CD4-positive, CD25-positive, alpha-beta regulatory T cell (primary cell): ENCODE results near the gene TBC1D22A. TPM values are rescaled to one million over a fixed set of nuclear protein-coding genes. Genes with fewer than 3 reads are reported as not detected.
A peak's percentile ranks its signal among the peaks of the same experiment; 100 is the strongest.

ENCODE experiments used
- ATAC-seq, 2 donors: fragments of 150-1000 bp; cut with Tn5 transposase; one replicate each; pipeline ENCODE4 v1.10.0; 2021; ENCODE audit warnings: low read depth in 2 of 2, moderate number of reproducible peaks in 2 of 2, moderate library complexity in 1 of 2
- DNase-seq, 3 donors: peaks; one replicate each; pipeline versions ENCODE4 v3.0.0 to v3.0.0-alpha.2; 2012 to 2022; ENCODE audit warnings: mixed read lengths in 1 of 3
- H3K27ac ChIP-seq: one replicate; pipeline ENCODE4 v1.7.0; 2013; ENCODE audit warnings: mild to moderate bottlenecking, low read length; ENCODE audit not compliant: insufficient read depth, poor library complexity, severe bottlenecking
- H3K27me3 ChIP-seq: one replicate; pipeline ENCODE4 v1.7.0; 2013; ENCODE audit warnings: low read length; ENCODE audit not compliant: control insufficient read depth, insufficient read depth
- H3K36me3 ChIP-seq: one replicate; pipeline ENCODE4 v1.7.0; 2013; ENCODE audit warnings: mild to moderate bottlenecking, low read length, moderate library complexity; ENCODE audit not compliant: control insufficient read depth, insufficient read depth
- H3K4me1 ChIP-seq: 2 replicates; pipeline ENCODE4 v1.7.0; 2013; ENCODE audit warnings: mild to moderate bottlenecking, low read length; ENCODE audit not compliant: insufficient read depth, control insufficient read depth, poor library complexity, severe bottlenecking
- H3K4me3 ChIP-seq: one replicate; pipeline ENCODE4 v1.7.0; 2013; ENCODE audit warnings: low read depth, mild to moderate bottlenecking, low read length, moderate library complexity
- H3K9me3 ChIP-seq, 2 experiments: 1 replicate in 1 of 2; 2 replicates in 1 of 2; pipeline ENCODE4 v1.7.0; 2013; ENCODE audit warnings: low read length in 2 of 2, mild to moderate bottlenecking in 1 of 2, moderate library complexity in 1 of 2; ENCODE audit not compliant: control insufficient read depth in 2 of 2
- H3K27ac Mint-ChIP-seq, 3 donors: one replicate each; pipeline ENCODE4 v1.8.0; 2020 to 2022; ENCODE audit warnings: mild to moderate bottlenecking in 3 of 3, mixed read lengths in 3 of 3, moderate library complexity in 2 of 3
- H3K27me3 Mint-ChIP-seq: one replicate; pipeline ENCODE4 v1.8.0; 2022; ENCODE audit warnings: mild to moderate bottlenecking, mixed read lengths
- H3K36me3 Mint-ChIP-seq: one replicate; pipeline ENCODE4 v1.8.0; 2020; ENCODE audit warnings: mixed read lengths
- H3K4me1 Mint-ChIP-seq, 4 donors: one replicate each; pipeline ENCODE4 v1.8.0; 2020 to 2022; ENCODE audit warnings: mixed read lengths in 4 of 4, mild to moderate bottlenecking in 1 of 4
- H3K4me3 Mint-ChIP-seq, 4 donors: one replicate each; pipeline ENCODE4 v1.8.0; 2020 to 2022; ENCODE audit warnings: mild to moderate bottlenecking in 4 of 4, mixed read lengths in 4 of 4, moderate library complexity in 3 of 4
- H3K9me3 Mint-ChIP-seq, 7 donors: one replicate each; pipeline ENCODE4 v1.8.0; 2020 to 2022; ENCODE audit warnings: mixed read lengths in 7 of 7, mild to moderate bottlenecking in 3 of 7, moderate library complexity in 2 of 7
- polyA plus RNA-seq, 4 donors: library from polyadenylated mRNA; unstranded; fragments of 300-500 nt; fragmentation: Illumina TruSeq; gene quantifications; one replicate each; pipeline ENCODE4 v1.2.3, GENCODE V29; 2021
- total RNA-seq: library from RNA; stranded (reverse); gene quantifications from one replicate; pipeline ENCODE4 v1.2.3, GENCODE V29; 2022

The TBC1D22A gene
- total and polyA plus RNA-seq, 5 donors from 2014 or later: 19.8 to 42.5 (median 24.3) TPM

- DNase-seq (no peak), ATAC-seq (no peak)
- Histone ChIP-seq H3K4me3 (no peak overlapping the region), H3K4me1 (peaks cover 34% of the 10 kb centered on the region), H3K27me3 (no peaks in the 10 kb centered on the region), H3K9me3 (no peaks in the 10 kb centered on the region), H3K27ac (peak overlapping the region; percentile 65), H3K36me3 (no peaks in the 10 kb centered on the region)
- Mint-ChIP-seq H3K9me3 (no peaks in the 10 kb centered on the region), H3K27ac (peak overlapping the region; percentile 94 to 100 (median 96)), H3K4me1 (peaks cover 5 to 39% (median 20%) of the 10 kb centered on the region in 4 donors), H3K27me3 (no peaks in the 10 kb centered on the region), H3K4me3 (peak overlapping the region in 2 of 4 donors; percentile 69 to 83), H3K36me3 (no peaks in the 10 kb centered on the region)
Observed at GRCh38 chr22:46750530-46750800, 12.0 kb upstream of the TBC1D22A start.

- H3K27me3 Mint-ChIP-seq: no peaks in the 10 kb centered on the region
- no peak overlapping the region for H3K4me3 Mint-ChIP-seq
- H3K36me3 Mint-ChIP-seq: no peaks in the 10 kb centered on the region
- H3K9me3 Mint-ChIP-seq: no peaks in the 10 kb centered on the region
- Histone ChIP-seq H3K27ac (no peak overlapping the region), H3K36me3 (no peaks in the 10 kb centered on the region), H3K9me3 (peaks cover 0 to 2% of the 10 kb centered on the region in 2 experiments), H3K4me3 (no peak overlapping the region), H3K27me3 (no peaks in the 10 kb centered on the region), H3K4me1 (peaks cover 34% of the 10 kb centered on the region)
- H3K27ac Mint-ChIP-seq: peak overlapping the region; percentile 94 to 100 (median 96)
- peaks cover 5 to 39% (median 20%) of the 10 kb centered on the region in 4 donors for H3K4me1 Mint-ChIP-seq
- DNase-seq: no peak
- no peak for ATAC-seq
Observed at GRCh38 chr22:46750863-46751443, 11.5 kb upstream of the TBC1D22A start.

- Histone ChIP-seq H3K27me3 (no peaks in the 10 kb centered on the region), H3K27ac (no peak overlapping the region), H3K4me1 (peaks cover 34% of the 10 kb centered on the region), H3K9me3 (peaks cover 0 to 11% of the 10 kb centered on the region in 2 experiments), H3K36me3 (no peaks in the 10 kb centered on the region), H3K4me3 (no peak overlapping the region)
- Mint-ChIP-seq H3K27ac (peak overlapping the region in 1 of 3 donors; percentile 89), H3K4me3 (no peak overlapping the region), H3K4me1 (peaks cover 5 to 39% (median 24%) of the 10 kb centered on the region in 4 donors), H3K27me3 (no peaks in the 10 kb centered on the region), H3K9me3 (peaks cover 0 to 5% (median 0%) of the 10 kb centered on the region in 7 donors), H3K36me3 (peaks cover 5% of the 10 kb centered on the region)
- no peak for DNase-seq
- no peak for ATAC-seq
Observed at GRCh38 chr22:46752286-46752987, 10.0 kb upstream of the TBC1D22A start.

GRCh38 chr22:46752988-46753310 lies 9.5 kb upstream of the TBC1D22A start:
- Mint-ChIP-seq H3K36me3 (peaks cover 5% of the 10 kb centered on the region), H3K4me1 (peaks cover 5 to 41% (median 24%) of the 10 kb centered on the region in 4 donors), H3K9me3 (peaks cover 0 to 5% (median 0%) of the 10 kb centered on the region in 7 donors), H3K27ac (no peak overlapping the region), H3K4me3 (no peak overlapping the region), H3K27me3 (no peaks in the 10 kb centered on the region)
- H3K27ac ChIP-seq: no peak overlapping the region
- DNase-seq: no peak
- H3K27me3 ChIP-seq: no peaks in the 10 kb centered on the region
- ATAC-seq: no peak
- no peak overlapping the region for H3K4me3 ChIP-seq
- H3K36me3 ChIP-seq: no peaks in the 10 kb centered on the region
- H3K4me1 ChIP-seq: peaks cover 34% of the 10 kb centered on the region
- H3K9me3 ChIP-seq: peaks cover 0 to 11% of the 10 kb centered on the region in 2 experiments

- no peak for ATAC-seq
- Histone ChIP-seq H3K4me1 (peaks cover 34% of the 10 kb centered on the region), H3K4me3 (no peak overlapping the region), H3K27me3 (no peaks in the 10 kb centered on the region), H3K9me3 (peaks cover 0 to 11% of the 10 kb centered on the region in 2 experiments), H3K27ac (no peak overlapping the region), H3K36me3 (no peaks in the 10 kb centered on the region)
- Mint-ChIP-seq H3K9me3 (peaks cover 0 to 5% (median 0%) of the 10 kb centered on the region in 7 donors), H3K27me3 (no peaks in the 10 kb centered on the region), H3K4me1 (peaks cover 5 to 42% (median 25%) of the 10 kb centered on the region in 4 donors), H3K4me3 (no peak overlapping the region), H3K27ac (no peak overlapping the region), H3K36me3 (peaks cover 5% of the 10 kb centered on the region)
- no peak for DNase-seq
Observed at GRCh38 chr22:46753360-46753759, 9.1 kb upstream of the TBC1D22A start.

GRCh38 chr22:46753761-46754109 lies 8.7 kb upstream of the TBC1D22A start:
- Mint-ChIP-seq H3K36me3 (peaks cover 5% of the 10 kb centered on the region), H3K9me3 (peaks cover 0 to 5% (median 0%) of the 10 kb centered on the region in 7 donors), H3K4me3 (no peak overlapping the region), H3K27me3 (no peaks in the 10 kb centered on the region), H3K4me1 (peaks cover 8 to 45% (median 27%) of the 10 kb centered on the region in 4 donors), H3K27ac (peak overlapping the region in 1 of 3 donors; percentile 45)
- Histone ChIP-seq H3K9me3 (peaks cover 0 to 11% of the 10 kb centered on the region in 2 experiments), H3K4me1 (peaks cover 30% of the 10 kb centered on the region), H3K27ac (no peak overlapping the region), H3K4me3 (no peak overlapping the region), H3K27me3 (no peaks in the 10 kb centered on the region), H3K36me3 (no peaks in the 10 kb centered on the region)
- no peak for DNase-seq
- no peak for ATAC-seq

GRCh38 chr22:46754110-46754799 lies 8.2 kb upstream of the TBC1D22A start:
- Histone ChIP-seq H3K27ac (no peak overlapping the region), H3K4me1 (peaks cover 25% of the 10 kb centered on the region), H3K27me3 (no peaks in the 10 kb centered on the region), H3K36me3 (no peaks in the 10 kb centered on the region), H3K9me3 (peaks cover 0 to 11% of the 10 kb centered on the region in 2 experiments), H3K4me3 (no peak overlapping the region)
- peaks cover 5% of the 10 kb centered on the region for H3K36me3 Mint-ChIP-seq
- H3K27ac Mint-ChIP-seq: peak overlapping the region in 2 of 3 donors; percentile 25 to 83
- H3K4me3 Mint-ChIP-seq: no peak overlapping the region
- peaks cover 9 to 42% (median 26%) of the 10 kb centered on the region in 4 donors for H3K4me1 Mint-ChIP-seq
- DNase-seq: no peak
- H3K27me3 Mint-ChIP-seq: no peaks in the 10 kb centered on the region
- peak; percentile 71 to 72 for ATAC-seq
- peaks cover 0 to 5% (median 0%) of the 10 kb centered on the region in 7 donors for H3K9me3 Mint-ChIP-seq
